ENCODE measurements around the gene RGL2. TPM values are rescaled to one million over a fixed set of nuclear protein-coding genes. Genes with fewer than 3 reads are reported as not detected.

RGL2 gene
- total RNA-seq, 1 experiment from 2014 or later: 48.8 TPM

- Histone ChIP-seq H3K27ac (ENCODE audit: low read depth, low read length, poor library complexity, severe bottlenecking) (no peak overlapping the region), H3K4me1 (ENCODE audit: insufficient read depth, low read length, poor library complexity, severe bottlenecking) (peaks cover 19% of the 10 kb centered on the region), H3K27me3 (replicated peaks; ENCODE audit: insufficient read depth, low read depth, low read length, poor library complexity) (no peaks in the 10 kb centered on the region), H3K36me3 (ENCODE audit: insufficient read depth, low read length, poor library complexity, severe bottlenecking) (peaks cover 49% of the 10 kb centered on the region), H3K9me3 (ENCODE audit: low read depth, low read length, poor library complexity, severe bottlenecking) (no peaks in the 10 kb centered on the region), H3K4me3 (ENCODE audit: low read depth, low read length, poor library complexity, severe bottlenecking) (no peak overlapping the region)
- POLR2A ChIA-PET (ENCODE audit: low non-redundant PET): no interaction called here
- no TSS peak for BruUV-seq (replicated peaks)
- intact Hi-C loops (cut with micrococcal nuclease; ENCODE audit: unreplicated experiment): no loop called here
- DNase-seq (ENCODE audit: low spot score): peak; percentile 69
- peak; percentile 54 for TF ChIP-seq CTCF (conservative IDR thresholded peaks at IDR 0.05; ENCODE audit: low read depth, low read length)
- no peak for TF ChIP-seq EZH2 (IDR thresholded peaks at IDR 0.05; ENCODE audit: borderline replicate concordance, low read depth, low read length, poor library complexity, severe bottlenecking)
- CTCF ChIA-PET: no interaction called here
Observed at GRCh38 chr6:33279971-33280511, 18.7 kb downstream of the RGL2 start.

- ChIA-PET CTCF (no interaction called here), POLR2A (ENCODE audit: low non-redundant PET) (no interaction called here)
- H3K9me3 ChIP-seq (ENCODE audit: low read depth, low read length, poor library complexity, severe bottlenecking): no peaks in the 10 kb centered on the region
- peaks cover 27% of the 10 kb centered on the region for H3K4me1 ChIP-seq (ENCODE audit: insufficient read depth, low read length, poor library complexity, severe bottlenecking)
- BruUV-seq (replicated peaks): no TSS peak
- DNase-seq (ENCODE audit: low spot score): no peak
- H3K27me3 ChIP-seq (replicated peaks; ENCODE audit: insufficient read depth, low read depth, low read length, poor library complexity): no peaks in the 10 kb centered on the region
- H3K27ac ChIP-seq (ENCODE audit: low read depth, low read length, poor library complexity, severe bottlenecking): no peak overlapping the region
- TF ChIP-seq EZH2 (IDR thresholded peaks at IDR 0.05; ENCODE audit: borderline replicate concordance, low read depth, low read length, poor library complexity, severe bottlenecking): no peak
- TF ChIP-seq CTCF (conservative IDR thresholded peaks at IDR 0.05; ENCODE audit: low read depth, low read length): no peak
- intact Hi-C loops (cut with micrococcal nuclease; ENCODE audit: unreplicated experiment): no loop called here
- peaks cover 49% of the 10 kb centered on the region for H3K36me3 ChIP-seq (ENCODE audit: insufficient read depth, low read length, poor library complexity, severe bottlenecking)
- no peak overlapping the region for H3K4me3 ChIP-seq (ENCODE audit: low read depth, low read length, poor library complexity, severe bottlenecking)
Observed at GRCh38 chr6:33279257-33279695, 19.5 kb downstream of the RGL2 start.

- Histone ChIP-seq H3K4me1 (ENCODE audit: insufficient read depth, low read length, poor library complexity, severe bottlenecking) (peaks cover 31% of the 10 kb centered on the region), H3K27me3 (replicated peaks; ENCODE audit: insufficient read depth, low read depth, low read length, poor library complexity) (no peaks in the 10 kb centered on the region), H3K27ac (ENCODE audit: low read depth, low read length, poor library complexity, severe bottlenecking) (no peak overlapping the region), H3K9me3 (ENCODE audit: low read depth, low read length, poor library complexity, severe bottlenecking) (no peaks in the 10 kb centered on the region), H3K36me3 (ENCODE audit: insufficient read depth, low read length, poor library complexity, severe bottlenecking) (peaks cover 52% of the 10 kb centered on the region), H3K4me3 (ENCODE audit: low read depth, low read length, poor library complexity, severe bottlenecking) (no peak overlapping the region)
- DNase-seq (ENCODE audit: low spot score): no peak
- POLR2A ChIA-PET (ENCODE audit: low non-redundant PET): no interaction called here
- no peak for TF ChIP-seq CTCF (conservative IDR thresholded peaks at IDR 0.05; ENCODE audit: low read depth, low read length)
- TF ChIP-seq EZH2 (IDR thresholded peaks at IDR 0.05; ENCODE audit: borderline replicate concordance, low read depth, low read length, poor library complexity, severe bottlenecking): no peak
- intact Hi-C loops (cut with micrococcal nuclease; ENCODE audit: unreplicated experiment): no loop called here
- no TSS peak for BruUV-seq (replicated peaks)
- CTCF ChIA-PET: no interaction called here
Observed at GRCh38 chr6:33278810-33279209, 19.9 kb downstream of the RGL2 start.
